Motor neuron (in vitro differentiated cells): ENCODE data around the gene SF1. TPM values are rescaled to one million over a fixed set of nuclear protein-coding genes. Genes with fewer than 3 reads are reported as not detected.
A peak's percentile ranks its signal among the peaks of the same experiment; 100 is the strongest.

Experiments
- ATAC-seq, 8 experiments: fragments of 200-7000 bp; cut with Tn5 transposase; replicated peaks in 6 of 8; 2 replicates each; pipeline ENCODE4 v1.8.0; 2021; ENCODE audit warnings: mild to moderate bottlenecking in 8 of 8, moderate library complexity in 8 of 8
- H3K27ac ChIP-seq, 2 donors: fragments of 250-450 bp; sonication (Bioruptor Pico); 2 replicates each; pipeline ENCODE4 v1.9.0; 2021; ENCODE audit warnings: antibody characterized with exemption in 2 of 2, mild to moderate bottlenecking in 2 of 2, moderate library complexity in 1 of 2
- H3K4me1 ChIP-seq, 2 donors: fragments of 250-450 bp; sonication (Bioruptor Pico); replicated peaks in 1 of 2; 2 replicates each; pipeline ENCODE4 v1.6.1; 2021; ENCODE audit warnings: antibody characterized with exemption in 2 of 2, mild to moderate bottlenecking in 2 of 2, moderate library complexity in 1 of 2
- H3K4me3 ChIP-seq, 5 donors: fragments of 250-450 bp; sonication (Bioruptor Pico); 2 replicates each; pipeline ENCODE4 v1.9.0; 2021; ENCODE audit warnings: antibody characterized with exemption in 5 of 5, mild to moderate bottlenecking in 5 of 5, moderate library complexity in 4 of 5
- WGBS, 10 experiments: fragments of 450-650 bp; shearing (Covaris generic); methylation state at CpG; one replicate each; pipeline ENCODE4 v1.0.0; 2022; 5-methylcytosine and 5-hydroxymethylcytosine counted together
- in situ Hi-C, 9 experiments: fragments of 400-800 bp; cut with MboI; loops; one replicate each; pipeline ENCODE4 v1.15.0; 2021; ENCODE audit warnings: low sequenced_read_pairs in 9 of 9, low pct_unique_long_range_greater_than_20kb in 2 of 9; ENCODE audit not compliant: unreplicated experiment in 9 of 9
- total RNA-seq, 8 experiments: library from RNA; unstranded; fragments of 300-600 nt; gene quantifications; 2 replicates each; pipeline versions ENCODE4 v1.2.3 to v1.2.4, GENCODE V29; 2022

The SF1 gene
- total RNA-seq, 8 experiments from 2014 or later = 65.8 to 317 (median 98.9) TPM

DNA sequence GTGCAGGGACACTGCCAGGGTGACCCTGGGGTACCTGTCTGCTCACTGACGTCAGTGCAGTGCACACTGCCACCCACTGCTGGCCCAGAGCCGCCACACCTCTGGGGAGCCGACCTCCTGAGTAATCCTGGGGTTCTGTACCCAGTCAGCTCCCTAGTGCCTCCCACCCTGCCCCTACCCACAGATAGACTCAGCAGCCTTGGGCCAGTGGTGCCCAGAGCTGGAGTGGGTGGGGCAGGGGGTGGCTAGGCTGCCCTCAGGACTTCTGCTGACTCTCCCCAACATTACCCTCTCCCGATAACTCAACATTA lies 61.1 kb downstream of the SF1 start:
- peaks cover 53 to 70% of the 10 kb centered on the region in 2 donors for H3K4me1 ChIP-seq
- in situ Hi-C loops = no loop called here
- no peak for ATAC-seq
- H3K4me3 ChIP-seq = no peak overlapping the region
- peak overlapping the region in 1 of 2 donors; percentile 57 for H3K27ac ChIP-seq
- 20 to 80% methylated on average over 1 to 2 of the region's 4 CpGs; no CpG with 5 or more reads in 8 of the 10 experiments for WGBS, 10 experiments

DNA sequence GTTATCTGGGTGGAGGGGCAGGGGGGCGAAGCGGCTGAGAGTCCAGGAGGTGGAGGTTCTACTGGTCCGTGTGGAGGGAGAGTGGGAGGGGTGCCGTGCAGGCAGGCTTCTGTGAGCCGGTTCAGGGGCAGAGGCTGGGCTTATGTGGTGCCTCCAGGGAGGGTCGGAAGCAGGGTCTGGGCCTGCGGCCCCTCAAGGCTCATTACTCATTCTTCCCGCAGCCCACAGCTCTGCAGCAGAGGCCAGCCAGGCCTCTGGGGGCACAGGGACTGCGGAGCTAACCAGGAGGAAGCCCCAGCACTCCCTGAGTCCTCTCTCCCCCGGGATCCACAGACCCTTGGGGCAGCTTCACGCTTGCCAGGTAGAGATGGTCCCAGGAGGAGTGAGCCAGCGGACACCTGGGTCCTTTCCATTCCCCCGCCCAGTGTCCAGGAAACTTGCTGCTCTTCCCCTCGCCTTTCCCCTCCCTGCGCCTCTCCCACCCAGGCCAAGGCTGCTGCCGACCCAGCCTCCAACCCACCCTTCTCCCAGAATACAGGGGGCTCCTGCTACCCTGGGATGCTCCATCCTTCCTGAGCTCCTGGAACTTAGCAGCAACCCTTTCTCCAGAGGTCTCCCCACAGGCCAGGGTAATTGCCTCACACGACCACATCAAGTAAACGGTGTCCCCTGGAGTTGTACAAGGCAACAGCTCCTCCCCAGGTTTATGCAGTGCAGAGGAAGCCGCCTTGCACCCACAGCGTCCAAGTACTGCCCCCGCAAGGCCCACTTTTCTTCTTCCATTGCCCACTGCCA lies 61.7 kb downstream of the SF1 start:
- in situ Hi-C loops = no loop called here
- Histone ChIP-seq H3K27ac (peak overlapping the region in 1 of 2 donors; percentile 57), H3K4me1 (peaks cover 57 to 73% of the 10 kb centered on the region in 2 donors), H3K4me3 (no peak overlapping the region)
- ATAC-seq = peak in 5 of 8 experiments; percentile 62 to 78 (median 75)
- WGBS, 10 experiments = 18 to 80% (median 43%) methylated on average over 1 to 3 of the region's 21 CpGs; no CpG with 5 or more reads in 4 of the 10 experiments

DNA sequence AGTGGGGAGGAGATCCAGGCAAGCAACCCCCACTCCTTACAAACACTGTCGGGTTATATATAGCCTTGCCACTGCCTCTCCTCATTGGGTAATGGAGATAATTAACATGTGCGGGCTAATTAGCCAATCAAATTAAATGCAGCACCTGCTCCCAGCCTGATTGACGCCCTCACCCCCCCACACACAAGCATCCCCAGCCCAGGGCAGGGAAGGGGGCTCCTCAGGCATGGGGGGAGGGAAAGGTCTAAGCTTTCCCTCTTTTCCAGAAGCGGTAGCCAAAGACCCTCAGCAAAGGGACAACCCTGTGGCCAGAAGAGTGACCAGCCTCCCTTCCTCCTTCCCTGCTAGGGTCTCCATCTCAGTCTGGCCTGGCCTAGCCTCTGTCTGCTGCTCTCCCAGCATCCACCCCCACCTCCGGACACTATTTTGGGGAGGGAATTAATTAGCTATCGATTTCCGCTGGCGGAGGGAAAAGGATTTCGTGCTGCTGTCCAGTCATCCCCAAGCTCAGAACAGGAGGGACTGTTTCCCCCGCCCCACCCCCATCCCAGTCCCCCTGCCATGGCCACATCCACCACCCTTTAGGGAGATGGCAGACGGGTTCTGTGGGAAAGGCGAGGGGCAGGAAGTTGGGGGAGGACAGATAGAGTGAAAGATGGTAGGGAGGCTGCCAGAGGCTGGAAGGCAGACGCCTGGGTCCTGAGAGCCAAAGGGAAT lies 62.4 kb downstream of the SF1 start:
- in situ Hi-C loops = no loop called here
- WGBS, 10 experiments = 60% methylated on average over 1 of the region's 13 CpGs; no CpG with 5 or more reads in 9 of the 10 experiments
- H3K4me1 ChIP-seq = peaks cover 60 to 73% of the 10 kb centered on the region in 2 donors
- ATAC-seq = peak in 5 of 8 experiments; percentile 0 to 5 (median 1)
- no peak overlapping the region for H3K4me3 ChIP-seq
- H3K27ac ChIP-seq = peak overlapping the region in 1 of 2 donors; percentile 57

DNA sequence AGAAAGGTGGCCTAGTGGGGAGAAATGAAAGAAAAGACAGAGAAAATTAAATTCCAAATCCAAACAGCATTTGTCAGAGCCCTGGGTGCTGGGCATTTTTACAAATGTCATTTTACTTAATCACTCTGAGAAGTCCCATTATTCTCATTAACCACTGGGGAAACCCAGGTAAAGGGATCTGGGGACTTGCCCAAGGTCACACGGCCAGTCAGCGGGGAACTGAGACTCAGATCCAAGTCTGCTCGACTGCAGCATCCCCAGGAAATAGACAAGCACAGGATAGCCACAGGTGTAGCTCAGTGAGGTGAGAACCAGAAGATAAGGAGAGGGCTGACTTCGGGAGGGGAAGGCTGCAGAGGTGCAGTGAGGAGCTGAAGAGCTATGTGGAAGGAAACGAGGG lies 63.2 kb downstream of the SF1 start:
- no peak for ATAC-seq
- Histone ChIP-seq H3K4me1 (peaks cover 68 to 74% of the 10 kb centered on the region in 2 donors), H3K4me3 (no peak overlapping the region), H3K27ac (no peak overlapping the region)
- 0 to 79% (median 62%) methylated on average over 1 to 4 of the region's 5 CpGs; no CpG with 5 or more reads in 3 of the 10 experiments for WGBS, 10 experiments
- in situ Hi-C loops = no loop called here

DNA sequence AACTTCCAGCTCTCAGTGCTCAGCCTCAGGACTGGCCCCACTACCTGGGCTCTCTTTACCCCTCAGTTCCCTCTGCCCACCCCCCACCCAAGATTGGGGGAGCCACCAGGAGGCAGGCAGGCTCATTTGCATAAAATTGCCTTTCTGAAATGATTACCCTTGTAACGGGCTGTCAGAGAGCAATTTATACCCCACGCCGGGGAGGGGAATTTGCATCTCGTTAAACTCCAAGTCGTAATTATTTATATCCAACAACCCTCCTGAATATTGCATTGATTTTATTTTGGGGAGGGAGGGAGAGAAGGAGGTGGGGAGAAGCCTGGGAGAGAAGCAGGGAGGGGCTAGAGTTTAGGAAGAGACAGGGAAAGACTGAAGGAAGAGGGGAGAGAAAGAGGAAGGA lies 63.7 kb downstream of the SF1 start:
- Histone ChIP-seq H3K4me1 (peaks cover 70 to 78% of the 10 kb centered on the region in 2 donors), H3K4me3 (no peak overlapping the region), H3K27ac (no peak overlapping the region)
- no peak for ATAC-seq
- 25 to 54% (median 37%) methylated on average over 1 to 5 of the region's 5 CpGs; no CpG with 5 or more reads in 5 of the 10 experiments for WGBS, 10 experiments
- in situ Hi-C loops = no loop called here

Other genes with a start within 250 kb of the SF1 start
- gene SLC22A11, start 222.6 kb downstream of the SF1 start, total RNA-seq = 1 to 10 TPM in 1 of 8 experiments, under 1 TPM in 7; 0.18 to 1.8 (median 0.36) TPM
- gene SLC22A12, start 187.3 kb downstream of the SF1 start, total RNA-seq = under 1 TPM in 4 of 8 experiments, not detected in 4; 0.05 to 0.62 (median 0.22) TPM
- 100 to 1,000 TPM in 3 of 8 experiments, 10 to 100 TPM in 2, 1 to 10 TPM in 2, under 1 TPM in 1; 0.51 to 120 (median 71.9) TPM for gene NRXN2, start 55.3 kb downstream of the SF1 start, total RNA-seq
- gene RASGRP2, start 34.4 kb downstream of the SF1 start, total RNA-seq = 1 to 10 TPM in 7 of 8 experiments, under 1 TPM in 1; 0.63 to 5.5 (median 2.1) TPM
- gene PYGM, start 18.6 kb downstream of the SF1 start, total RNA-seq = 10 to 100 TPM in 1 of 8 experiments, 1 to 10 TPM in 5, under 1 TPM in 2; 0.31 to 12.8 (median 2.2) TPM
- 10 to 100 TPM in 3 of 8 experiments, 1 to 10 TPM in 5; 3.0 to 15.7 (median 7.2) TPM for gene MAP4K2, start 24.7 kb upstream of the SF1 start, total RNA-seq
- gene MEN1, start 32.0 kb upstream of the SF1 start, total RNA-seq = 10 to 100 TPM; 12.8 to 28.2 (median 17.3) TPM
- gene CDC42BPG, start 66.1 kb upstream of the SF1 start, total RNA-seq = 1 to 10 TPM in 1 of 8 experiments, under 1 TPM in 6, not detected in 1; 0.05 to 1.2 (median 0.22) TPM
- 10 to 100 TPM; 20.2 to 37.2 (median 30.6) TPM for gene EHD1, start 100.1 kb upstream of the SF1 start, total RNA-seq
- 10 to 100 TPM in 4 of 8 experiments, 1 to 10 TPM in 4; 4.9 to 37.2 (median 9.6) TPM for gene ATG2A, start 138.7 kb upstream of the SF1 start, total RNA-seq
- 10 to 100 TPM in 6 of 8 experiments, 1 to 10 TPM in 2; 8.4 to 48.7 (median 25.8) TPM for gene PPP2R5B, start 146.1 kb upstream of the SF1 start, total RNA-seq
- gene GPHA2, start 157.4 kb upstream of the SF1 start, total RNA-seq = under 1 TPM in 3 of 8 experiments, not detected in 5; 0.16 to 0.93 (median 0.76) TPM
- 1 to 10 TPM in 1 of 8 experiments, under 1 TPM in 3, not detected in 4; 0.11 to 1.8 (median 0.18) TPM for gene MAJIN, start 193.6 kb upstream of the SF1 start, total RNA-seq
- gene BATF2, start 218.4 kb upstream of the SF1 start, total RNA-seq = 10 to 100 TPM in 1 of 8 experiments, 1 to 10 TPM in 4, under 1 TPM in 3; 0.22 to 15.8 (median 1.1) TPM
- gene ARL2, start 235.6 kb upstream of the SF1 start, total RNA-seq = 100 to 1,000 TPM; 103 to 151 (median 108) TPM
- gene SNX15, start 248.9 kb upstream of the SF1 start, total RNA-seq = 10 to 100 TPM in 7 of 8 experiments, 1 to 10 TPM in 1; 8.5 to 27.1 (median 13.9) TPM